Thoracic aorta (tissue), 2 donors: ENCODE measurements around the gene NTRK2. TPM values are rescaled to one million over a fixed set of nuclear protein-coding genes. Genes with fewer than 3 reads are reported as not detected.

Experiments
- ATAC-seq: fragments of 150-250 bp; one replicate; pipeline ENCODE4 v1.8.0; 2017; ENCODE audit warnings: low read depth; ENCODE audit not compliant: insufficient number of reproducible peaks, low FRiP score
- DNase-seq: peaks from one replicate; pipeline ENCODE4 v3.0.0-alpha.2; 2020; ENCODE audit warnings: low spot score
- H3K27ac ChIP-seq, 2 donors: fragments of 200-600 bp; sonication (generic); 1 replicate in 1 of 2; 2 replicates in 1 of 2; pipeline ENCODE4 v1.5.1; 2016; ENCODE audit warnings: mild to moderate bottlenecking in 2 of 2, moderate library complexity in 2 of 2
- H3K27me3 ChIP-seq: fragments of 200-600 bp; sonication (generic); replicated peaks from 2 replicates; pipeline ENCODE4 v1.6.0; 2016; ENCODE audit warnings: mild to moderate bottlenecking; ENCODE audit not compliant: insufficient read depth
- H3K36me3 ChIP-seq: fragments of 200-600 bp; sonication (generic); one replicate; pipeline ENCODE4 v1.5.1; 2016
- H3K4me1 ChIP-seq, 2 donors: fragments of 200-600 bp; sonication (generic); 1 replicate in 1 of 2; 2 replicates in 1 of 2; pipeline versions ENCODE4 v1.5.1 to v1.6.0; 2016; ENCODE audit warnings: low read depth in 2 of 2, mild to moderate bottlenecking in 1 of 2; ENCODE audit not compliant: control insufficient read depth in 1 of 2
- H3K4me3 ChIP-seq: fragments of 200-600 bp; sonication (generic); 2 replicates; pipeline ENCODE4 v1.5.1; 2016; ENCODE audit warnings: mild to moderate bottlenecking
- H3K9me3 ChIP-seq: fragments of 200-600 bp; sonication (generic); 2 replicates; pipeline ENCODE4 v1.5.1; 2016
- total RNA-seq, 2 donors: library from RNA; depleted of rRNA; stranded (reverse); fragments of >200 nt; gene quantifications; one replicate each; pipeline versions ENCODE4 v1.1.0 to v1.2.3, GENCODE V29; 2016
- TF ChIP-seq, protein P1 (sequence below): fragments of 200-600 bp; sonication (generic); IDR thresholded peaks from one replicate; pipeline ENCODE4 v1.5.1; 2019; ENCODE audit warnings: antibody characterized with exemption

The NTRK2 gene
- total RNA-seq, 2 donors from 2014 or later: 12.6 to 27.9 TPM

GRCh38 chr9:84742261-84742660 lies 72.7 kb downstream of the NTRK2 start:
- Histone ChIP-seq H3K4me3 (no peak overlapping the region), H3K9me3 (no peaks in the 10 kb centered on the region), H3K27me3 (no peaks in the 10 kb centered on the region), H3K4me1 (no peaks in the 10 kb centered on the region), H3K27ac (no peak overlapping the region), H3K36me3 (no peaks in the 10 kb centered on the region)
- DNase-seq (no peak), ATAC-seq (no peak)
- TF ChIP-seq, protein P1, sequence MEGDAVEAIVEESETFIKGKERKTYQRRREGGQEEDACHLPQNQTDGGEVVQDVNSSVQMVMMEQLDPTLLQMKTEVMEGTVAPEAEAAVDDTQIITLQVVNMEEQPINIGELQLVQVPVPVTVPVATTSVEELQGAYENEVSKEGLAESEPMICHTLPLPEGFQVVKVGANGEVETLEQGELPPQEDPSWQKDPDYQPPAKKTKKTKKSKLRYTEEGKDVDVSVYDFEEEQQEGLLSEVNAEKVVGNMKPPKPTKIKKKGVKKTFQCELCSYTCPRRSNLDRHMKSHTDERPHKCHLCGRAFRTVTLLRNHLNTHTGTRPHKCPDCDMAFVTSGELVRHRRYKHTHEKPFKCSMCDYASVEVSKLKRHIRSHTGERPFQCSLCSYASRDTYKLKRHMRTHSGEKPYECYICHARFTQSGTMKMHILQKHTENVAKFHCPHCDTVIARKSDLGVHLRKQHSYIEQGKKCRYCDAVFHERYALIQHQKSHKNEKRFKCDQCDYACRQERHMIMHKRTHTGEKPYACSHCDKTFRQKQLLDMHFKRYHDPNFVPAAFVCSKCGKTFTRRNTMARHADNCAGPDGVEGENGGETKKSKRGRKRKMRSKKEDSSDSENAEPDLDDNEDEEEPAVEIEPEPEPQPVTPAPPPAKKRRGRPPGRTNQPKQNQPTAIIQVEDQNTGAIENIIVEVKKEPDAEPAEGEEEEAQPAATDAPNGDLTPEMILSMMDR: no peak

GRCh38 chr9:84744195-84744594 lies 74.7 kb downstream of the NTRK2 start:
- Histone ChIP-seq H3K36me3 (no peaks in the 10 kb centered on the region), H3K4me3 (no peak overlapping the region), H3K9me3 (no peaks in the 10 kb centered on the region), H3K27me3 (no peaks in the 10 kb centered on the region), H3K4me1 (no peaks in the 10 kb centered on the region), H3K27ac (no peak overlapping the region)
- TF ChIP-seq, protein P1: no peak
- DNase-seq (no peak), ATAC-seq (no peak)

DNA sequence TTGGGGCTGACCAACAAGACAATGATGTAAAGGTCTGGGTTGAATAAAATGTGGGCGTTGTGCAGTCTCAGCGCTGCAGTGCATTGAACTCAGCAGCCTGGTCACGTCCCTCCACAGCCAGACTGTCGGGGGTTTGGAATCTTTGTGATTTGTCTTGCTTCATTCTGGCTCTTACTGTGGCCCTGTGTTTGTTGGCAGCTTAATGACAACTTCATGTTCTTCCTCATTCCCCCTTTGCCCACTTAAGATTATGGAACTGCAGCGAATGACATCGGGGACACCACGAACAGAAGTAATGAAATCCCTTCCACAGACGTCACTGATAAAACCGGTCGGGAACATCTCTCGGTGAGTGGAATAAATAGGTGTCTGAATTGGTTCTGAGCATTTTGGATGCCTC lies 75.2 kb downstream of the NTRK2 start:
- Histone ChIP-seq H3K27me3 (no peaks in the 10 kb centered on the region), H3K9me3 (no peaks in the 10 kb centered on the region), H3K36me3 (no peaks in the 10 kb centered on the region), H3K4me1 (no peaks in the 10 kb centered on the region), H3K4me3 (no peak overlapping the region), H3K27ac (no peak overlapping the region)
- DNase-seq (no peak), ATAC-seq (no peak)
- TF ChIP-seq, protein P1: no peak

GRCh38 chr9:84748112-84748511 lies 78.6 kb downstream of the NTRK2 start:
- no peak for ATAC-seq
- Histone ChIP-seq H3K36me3 (no peaks in the 10 kb centered on the region), H3K27ac (no peak overlapping the region), H3K9me3 (no peaks in the 10 kb centered on the region), H3K4me3 (no peak overlapping the region), H3K27me3 (no peaks in the 10 kb centered on the region), H3K4me1 (peaks cover 0 to 10% of the 10 kb centered on the region in 2 donors)
- DNase-seq: no peak
- TF ChIP-seq, protein P1: no peak

GRCh38 chr9:84750152-84750865 lies 80.8 kb downstream of the NTRK2 start:
- DNase-seq: no peak
- no peak for ATAC-seq
- Histone ChIP-seq H3K4me1 (peaks cover 5 to 31% of the 10 kb centered on the region in 2 donors), H3K9me3 (no peaks in the 10 kb centered on the region), H3K36me3 (no peaks in the 10 kb centered on the region), H3K4me3 (no peak overlapping the region), H3K27ac (no peak overlapping the region), H3K27me3 (no peaks in the 10 kb centered on the region)
- TF ChIP-seq, protein P1: no peak
